NCI-H1105 (cell line): Measurements from ENCODE around the gene ARL5C.

Source experiments
- DNase-seq: peaks from one replicate; lab custom pipeline; 2025; lab: John Stamatoyannopoulos, UW

ARL5C gene

GRCh38 chr17:39107155-39107554, 58.8 kb downstream of the ARL5C start:
- DNase-seq = no peak
